HepG2 (cell line): ENCODE data around the gene SEPTIN10. TPM values are rescaled to one million over a fixed set of nuclear protein-coding genes. Genes with fewer than 3 reads are reported as not detected.

Experiments
- KLF11 ChIP-seq: IDR thresholded peaks from 2 replicates; pipeline ENCODE4 v1.6.1; 2016; ENCODE audit warnings: missing compliant biosample characterization
- MAFG ChIP-seq: sonication (generic); formaldehyde crosslinking; IDR thresholded peaks from 2 replicates; pipeline ENCODE4 v1.5.1; 2020; ENCODE audit warnings: mild to moderate bottlenecking, missing genetic modification reagents
- RARG ChIP-seq: sonication (generic); formaldehyde crosslinking; IDR thresholded peaks from 2 replicates; pipeline ENCODE4 v1.4.0; 2020; ENCODE audit warnings: low read depth, mild to moderate bottlenecking, missing genetic modification reagents
- RORA ChIP-seq: sonication (generic); formaldehyde crosslinking; IDR thresholded peaks from 2 replicates; pipeline ENCODE4 v1.5.0; 2020; ENCODE audit warnings: mild to moderate bottlenecking, missing genetic modification reagents, moderate library complexity
- SRF ChIP-seq: IDR thresholded peaks from 2 replicates; pipeline ENCODE4 v1.6.1; 2011; ENCODE audit warnings: mild to moderate bottlenecking, low read depth, low read length, moderate library complexity
- TEAD3 ChIP-seq: optimal IDR thresholded peaks from 2 replicates; pipeline ENCODE3; 2016; ENCODE audit warnings: borderline replicate concordance
- YEATS4 ChIP-seq: sonication (generic); formaldehyde crosslinking; IDR thresholded peaks from 2 replicates; pipeline ENCODE4 v1.4.0; 2020; ENCODE audit warnings: missing genetic modification reagents, borderline replicate concordance
- ZNF101 ChIP-seq: sonication (generic); formaldehyde crosslinking; IDR thresholded peaks from 2 replicates; pipeline ENCODE4 v1.4.0; 2020; ENCODE audit warnings: mild to moderate bottlenecking, low read depth, missing genetic modification reagents, borderline replicate concordance
- ZNF33A ChIP-seq: sonication (generic); formaldehyde crosslinking; IDR thresholded peaks from 2 replicates; pipeline ENCODE4 v1.5.1; 2020; ENCODE audit warnings: missing genetic modification reagents, mild to moderate bottlenecking, moderate library complexity, borderline replicate concordance
- ZNF34 ChIP-seq: sonication (generic); formaldehyde crosslinking; IDR thresholded peaks from 2 replicates; pipeline ENCODE4 v1.4.0; 2020; ENCODE audit warnings: mild to moderate bottlenecking, missing genetic modification reagents, borderline replicate concordance
- ZNF703 ChIP-seq: sonication (generic); formaldehyde crosslinking; IDR thresholded peaks from 2 replicates; pipeline ENCODE4 v1.5.1; 2020; ENCODE audit warnings: missing genetic modification reagents, mild to moderate bottlenecking, moderate library complexity, borderline replicate concordance
- polyA plus RNA-seq, 8 experiments: library from polyadenylated mRNA; depleted of rRNA in 3 of 8; stranded (reverse) in 7 of 8; unstranded in 1 of 8; fragments of >200 nt; fragmentation: Illumina TruSeq in 4 of 8; extraction: Trizol in 4 of 8; gene quantifications; 2 replicates each; pipeline versions ENCODE4 v1.2.1 to v1.2.3, GENCODE V29; 2011 to 2016; ENCODE audit warnings: low read depth in 4 of 8, missing spikeins in 1 of 8, mixed read lengths in 1 of 8; ENCODE audit not compliant: insufficient read depth in 1 of 8
- total RNA-seq, 5 experiments: library from RNA; depleted of rRNA; stranded (reverse); fragments of >200 nt; fragmentation: Illumina TruSeq; extraction: Trizol; gene quantifications; 2 replicates each; pipeline ENCODE4 v1.2.3, GENCODE V29; 2016; ENCODE audit warnings: low read depth in 1 of 5
- TF ChIP-seq, protein P1 (sequence below): IDR thresholded peaks from 2 replicates; pipeline ENCODE4 v1.4.0; 2020; ENCODE audit warnings: mild to moderate bottlenecking, missing genetic modification reagents
- TF ChIP-seq, protein P2 (sequence below): IDR thresholded peaks from 2 replicates; pipeline ENCODE4 v1.6.1; 2016
- TF ChIP-seq, protein P3 (sequence below): sonication (generic); formaldehyde crosslinking; IDR thresholded peaks from 2 replicates; pipeline ENCODE4 v1.9.0; 2022; ENCODE audit warnings: low read depth, missing genetic modification reagents
- TF ChIP-seq, protein P4 (sequence below): IDR thresholded peaks from 2 replicates; pipeline ENCODE4 v1.6.1; 2016; ENCODE audit warnings: low read depth, missing genetic modification reagents, missing compliant biosample characterization

Gene SEPTIN10
- total and polyA plus RNA-seq, 2 of the 13 experiments (the other 11 are each of a cell fraction or from before 2014, with no cell fraction given): 45.8 to 67.5 TPM

DNA sequence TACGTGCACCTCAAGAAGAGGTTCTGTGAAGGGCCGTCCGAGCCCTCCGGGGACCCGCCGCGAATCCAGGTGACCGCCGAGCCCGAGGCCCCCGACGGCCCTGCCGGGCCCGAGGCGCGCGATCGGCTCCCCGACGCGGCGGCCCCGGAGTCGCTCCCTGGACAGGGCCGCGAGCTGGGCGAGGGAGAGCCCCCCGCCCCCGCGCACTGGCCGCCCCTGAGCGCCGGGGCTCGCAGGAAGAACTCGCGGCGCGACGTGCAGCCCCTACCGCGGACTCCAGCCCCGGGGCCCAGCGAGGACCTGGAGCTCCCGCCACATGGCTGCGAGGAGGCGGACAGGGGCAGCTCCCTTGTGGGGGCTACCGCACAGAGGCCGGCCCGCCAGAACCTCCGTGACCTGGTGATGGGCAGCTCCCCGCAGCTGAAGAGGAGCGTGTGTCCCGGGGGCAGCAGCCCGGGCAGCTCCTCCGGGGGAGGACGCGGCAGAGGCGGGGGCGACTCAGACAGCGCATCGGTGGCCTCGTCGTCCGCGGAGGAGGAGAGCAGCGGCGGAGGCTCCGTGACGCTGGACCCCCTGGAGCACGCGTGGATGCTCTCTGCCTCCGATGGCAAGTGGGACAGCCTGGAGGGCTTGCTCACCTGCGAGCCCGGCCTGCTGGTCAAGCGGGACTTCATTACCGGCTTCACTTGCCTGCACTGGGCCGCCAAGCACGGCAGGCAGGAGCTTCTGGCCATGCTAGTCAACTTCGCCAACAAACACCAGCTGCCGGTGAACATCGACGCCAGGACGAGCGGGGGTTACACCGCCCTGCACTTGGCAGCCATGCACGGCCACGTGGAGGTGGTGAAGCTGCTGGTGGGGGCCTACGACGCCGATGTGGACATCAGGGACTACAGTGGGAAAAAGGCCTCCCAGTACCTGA lies 1.2 kb upstream of the SEPTIN10 start (continued):
- TF ChIP-seq, protein P1, sequence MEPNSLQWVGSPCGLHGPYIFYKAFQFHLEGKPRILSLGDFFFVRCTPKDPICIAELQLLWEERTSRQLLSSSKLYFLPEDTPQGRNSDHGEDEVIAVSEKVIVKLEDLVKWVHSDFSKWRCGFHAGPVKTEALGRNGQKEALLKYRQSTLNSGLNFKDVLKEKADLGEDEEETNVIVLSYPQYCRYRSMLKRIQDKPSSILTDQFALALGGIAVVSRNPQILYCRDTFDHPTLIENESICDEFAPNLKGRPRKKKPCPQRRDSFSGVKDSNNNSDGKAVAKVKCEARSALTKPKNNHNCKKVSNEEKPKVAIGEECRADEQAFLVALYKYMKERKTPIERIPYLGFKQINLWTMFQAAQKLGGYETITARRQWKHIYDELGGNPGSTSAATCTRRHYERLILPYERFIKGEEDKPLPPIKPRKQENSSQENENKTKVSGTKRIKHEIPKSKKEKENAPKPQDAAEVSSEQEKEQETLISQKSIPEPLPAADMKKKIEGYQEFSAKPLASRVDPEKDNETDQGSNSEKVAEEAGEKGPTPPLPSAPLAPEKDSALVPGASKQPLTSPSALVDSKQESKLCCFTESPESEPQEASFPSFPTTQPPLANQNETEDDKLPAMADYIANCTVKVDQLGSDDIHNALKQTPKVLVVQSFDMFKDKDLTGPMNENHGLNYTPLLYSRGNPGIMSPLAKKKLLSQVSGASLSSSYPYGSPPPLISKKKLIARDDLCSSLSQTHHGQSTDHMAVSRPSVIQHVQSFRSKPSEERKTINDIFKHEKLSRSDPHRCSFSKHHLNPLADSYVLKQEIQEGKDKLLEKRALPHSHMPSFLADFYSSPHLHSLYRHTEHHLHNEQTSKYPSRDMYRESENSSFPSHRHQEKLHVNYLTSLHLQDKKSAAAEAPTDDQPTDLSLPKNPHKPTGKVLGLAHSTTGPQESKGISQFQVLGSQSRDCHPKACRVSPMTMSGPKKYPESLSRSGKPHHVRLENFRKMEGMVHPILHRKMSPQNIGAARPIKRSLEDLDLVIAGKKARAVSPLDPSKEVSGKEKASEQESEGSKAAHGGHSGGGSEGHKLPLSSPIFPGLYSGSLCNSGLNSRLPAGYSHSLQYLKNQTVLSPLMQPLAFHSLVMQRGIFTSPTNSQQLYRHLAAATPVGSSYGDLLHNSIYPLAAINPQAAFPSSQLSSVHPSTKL (CRISPR knock-in tag): no peak; the same call in 1 of the 2 replicates
- TF ChIP-seq ZNF33A (CRISPR knock-in tag): no peak
- TF ChIP-seq, protein P2, sequence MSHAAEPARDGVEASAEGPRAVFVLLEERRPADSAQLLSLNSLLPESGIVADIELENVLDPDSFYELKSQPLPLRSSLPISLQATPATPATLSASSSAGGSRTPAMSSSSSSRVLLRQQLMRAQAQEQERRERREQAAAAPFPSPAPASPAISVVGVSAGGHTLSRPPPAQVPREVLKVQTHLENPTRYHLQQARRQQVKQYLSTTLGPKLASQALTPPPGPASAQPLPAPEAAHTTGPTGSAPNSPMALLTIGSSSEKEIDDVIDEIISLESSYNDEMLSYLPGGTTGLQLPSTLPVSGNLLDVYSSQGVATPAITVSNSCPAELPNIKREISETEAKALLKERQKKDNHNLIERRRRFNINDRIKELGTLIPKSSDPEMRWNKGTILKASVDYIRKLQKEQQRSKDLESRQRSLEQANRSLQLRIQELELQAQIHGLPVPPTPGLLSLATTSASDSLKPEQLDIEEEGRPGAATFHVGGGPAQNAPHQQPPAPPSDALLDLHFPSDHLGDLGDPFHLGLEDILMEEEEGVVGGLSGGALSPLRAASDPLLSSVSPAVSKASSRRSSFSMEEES: no peak
- 0 out of 2 replicates have a peak, but pooled peaks have one; percentile 41 for TF ChIP-seq RARG (CRISPR knock-in tag)
- peak; percentile 75 for TF ChIP-seq YEATS4 (CRISPR knock-in tag)
- TF ChIP-seq ZNF101 (CRISPR knock-in tag): 0 out of 2 replicates have a peak, but pooled peaks have one; percentile 60
- TF ChIP-seq, protein P3, sequence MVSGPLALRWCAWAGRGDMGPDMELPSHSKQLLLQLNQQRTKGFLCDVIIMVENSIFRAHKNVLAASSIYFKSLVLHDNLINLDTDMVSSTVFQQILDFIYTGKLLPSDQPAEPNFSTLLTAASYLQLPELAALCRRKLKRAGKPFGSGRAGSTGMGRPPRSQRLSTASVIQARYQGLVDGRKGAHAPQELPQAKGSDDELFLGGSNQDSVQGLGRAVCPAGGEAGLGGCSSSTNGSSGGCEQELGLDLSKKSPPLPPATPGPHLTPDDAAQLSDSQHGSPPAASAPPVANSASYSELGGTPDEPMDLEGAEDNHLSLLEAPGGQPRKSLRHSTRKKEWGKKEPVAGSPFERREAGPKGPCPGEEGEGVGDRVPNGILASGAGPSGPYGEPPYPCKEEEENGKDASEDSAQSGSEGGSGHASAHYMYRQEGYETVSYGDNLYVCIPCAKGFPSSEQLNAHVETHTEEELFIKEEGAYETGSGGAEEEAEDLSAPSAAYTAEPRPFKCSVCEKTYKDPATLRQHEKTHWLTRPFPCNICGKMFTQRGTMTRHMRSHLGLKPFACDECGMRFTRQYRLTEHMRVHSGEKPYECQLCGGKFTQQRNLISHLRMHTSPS (CRISPR knock-in tag): peak; percentile 56; the same call in 1 of the 2 replicates
- TF ChIP-seq MAFG (CRISPR knock-in tag): no peak
- no peak; the same call in 1 of the 2 replicates for TF ChIP-seq ZNF703 (CRISPR knock-in tag)
- peak; percentile 53; the same call in 1 of the 2 replicates for TF ChIP-seq ZNF34 (CRISPR knock-in tag)
- no peak for TF ChIP-seq RORA (CRISPR knock-in tag)
- TF ChIP-seq, protein P4, sequence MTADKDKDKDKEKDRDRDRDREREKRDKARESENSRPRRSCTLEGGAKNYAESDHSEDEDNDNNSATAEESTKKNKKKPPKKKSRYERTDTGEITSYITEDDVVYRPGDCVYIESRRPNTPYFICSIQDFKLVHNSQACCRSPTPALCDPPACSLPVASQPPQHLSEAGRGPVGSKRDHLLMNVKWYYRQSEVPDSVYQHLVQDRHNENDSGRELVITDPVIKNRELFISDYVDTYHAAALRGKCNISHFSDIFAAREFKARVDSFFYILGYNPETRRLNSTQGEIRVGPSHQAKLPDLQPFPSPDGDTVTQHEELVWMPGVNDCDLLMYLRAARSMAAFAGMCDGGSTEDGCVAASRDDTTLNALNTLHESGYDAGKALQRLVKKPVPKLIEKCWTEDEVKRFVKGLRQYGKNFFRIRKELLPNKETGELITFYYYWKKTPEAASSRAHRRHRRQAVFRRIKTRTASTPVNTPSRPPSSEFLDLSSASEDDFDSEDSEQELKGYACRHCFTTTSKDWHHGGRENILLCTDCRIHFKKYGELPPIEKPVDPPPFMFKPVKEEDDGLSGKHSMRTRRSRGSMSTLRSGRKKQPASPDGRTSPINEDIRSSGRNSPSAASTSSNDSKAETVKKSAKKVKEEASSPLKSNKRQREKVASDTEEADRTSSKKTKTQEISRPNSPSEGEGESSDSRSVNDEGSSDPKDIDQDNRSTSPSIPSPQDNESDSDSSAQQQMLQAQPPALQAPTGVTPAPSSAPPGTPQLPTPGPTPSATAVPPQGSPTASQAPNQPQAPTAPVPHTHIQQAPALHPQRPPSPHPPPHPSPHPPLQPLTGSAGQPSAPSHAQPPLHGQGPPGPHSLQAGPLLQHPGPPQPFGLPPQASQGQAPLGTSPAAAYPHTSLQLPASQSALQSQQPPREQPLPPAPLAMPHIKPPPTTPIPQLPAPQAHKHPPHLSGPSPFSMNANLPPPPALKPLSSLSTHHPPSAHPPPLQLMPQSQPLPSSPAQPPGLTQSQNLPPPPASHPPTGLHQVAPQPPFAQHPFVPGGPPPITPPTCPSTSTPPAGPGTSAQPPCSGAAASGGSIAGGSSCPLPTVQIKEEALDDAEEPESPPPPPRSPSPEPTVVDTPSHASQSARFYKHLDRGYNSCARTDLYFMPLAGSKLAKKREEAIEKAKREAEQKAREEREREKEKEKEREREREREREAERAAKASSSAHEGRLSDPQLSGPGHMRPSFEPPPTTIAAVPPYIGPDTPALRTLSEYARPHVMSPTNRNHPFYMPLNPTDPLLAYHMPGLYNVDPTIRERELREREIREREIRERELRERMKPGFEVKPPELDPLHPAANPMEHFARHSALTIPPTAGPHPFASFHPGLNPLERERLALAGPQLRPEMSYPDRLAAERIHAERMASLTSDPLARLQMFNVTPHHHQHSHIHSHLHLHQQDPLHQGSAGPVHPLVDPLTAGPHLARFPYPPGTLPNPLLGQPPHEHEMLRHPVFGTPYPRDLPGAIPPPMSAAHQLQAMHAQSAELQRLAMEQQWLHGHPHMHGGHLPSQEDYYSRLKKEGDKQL (CRISPR knock-in tag): 0 out of 2 replicates have a peak, but pooled peaks have one; percentile 47
- TF ChIP-seq KLF11 (CRISPR knock-in tag): no peak
- TF ChIP-seq TEAD3 (CRISPR knock-in tag): no peak
- TF ChIP-seq SRF: no peak
